Measurements from ENCODE around the gene ISG15. TPM values are rescaled to one million over a fixed set of nuclear protein-coding genes. Genes with fewer than 3 reads are reported as not detected.
"Not testable (repeated sequence)": the region's sequence is repeated elsewhere in the genome, so short reads cannot be mapped to it uniquely, and the experiment has no call there.

Gene ISG15
- total RNA-seq, 1 experiment from 2014 or later, result 63.1 TPM

DNA sequence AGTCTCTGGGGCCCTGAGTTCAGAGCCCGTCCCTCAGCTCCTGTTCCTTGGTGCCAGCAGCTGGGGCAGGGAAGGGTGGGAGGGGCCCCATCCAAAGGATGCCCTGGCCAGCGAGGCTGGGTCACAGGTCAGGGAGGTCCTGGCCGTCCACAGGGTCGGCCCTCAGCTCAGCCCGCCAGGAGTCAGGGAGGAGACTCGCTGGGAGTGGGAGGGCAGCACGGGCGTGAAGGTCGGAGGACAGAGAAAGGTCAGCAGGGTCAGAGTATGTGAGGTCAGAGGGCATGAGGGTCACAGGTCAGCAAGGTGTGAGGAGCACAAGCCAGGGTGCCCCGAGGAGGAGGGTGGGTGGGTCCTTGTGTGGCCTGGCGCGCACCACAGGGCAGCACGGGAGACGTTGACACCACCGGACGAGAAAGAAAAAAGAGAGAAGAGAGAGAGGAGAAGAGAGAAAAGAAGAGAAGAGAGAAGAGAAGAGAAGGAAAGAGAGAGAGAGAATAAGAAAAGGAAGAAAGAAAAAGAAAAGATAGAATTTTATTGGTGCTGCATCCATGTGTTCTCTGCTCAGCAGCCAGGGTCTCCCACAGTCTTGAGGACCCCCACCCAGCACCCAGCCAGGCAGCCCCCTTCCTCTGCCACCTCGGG, 38.5 kb upstream of the ISG15 start:
- intact Hi-C loops (cut with micrococcal nuclease; ENCODE audit: unreplicated experiment), result no loop called here
- H3K27ac Mint-ChIP-seq (ENCODE audit: unreplicated experiment), result no peak overlapping the region
- TF ChIP-seq, protein P1, sequence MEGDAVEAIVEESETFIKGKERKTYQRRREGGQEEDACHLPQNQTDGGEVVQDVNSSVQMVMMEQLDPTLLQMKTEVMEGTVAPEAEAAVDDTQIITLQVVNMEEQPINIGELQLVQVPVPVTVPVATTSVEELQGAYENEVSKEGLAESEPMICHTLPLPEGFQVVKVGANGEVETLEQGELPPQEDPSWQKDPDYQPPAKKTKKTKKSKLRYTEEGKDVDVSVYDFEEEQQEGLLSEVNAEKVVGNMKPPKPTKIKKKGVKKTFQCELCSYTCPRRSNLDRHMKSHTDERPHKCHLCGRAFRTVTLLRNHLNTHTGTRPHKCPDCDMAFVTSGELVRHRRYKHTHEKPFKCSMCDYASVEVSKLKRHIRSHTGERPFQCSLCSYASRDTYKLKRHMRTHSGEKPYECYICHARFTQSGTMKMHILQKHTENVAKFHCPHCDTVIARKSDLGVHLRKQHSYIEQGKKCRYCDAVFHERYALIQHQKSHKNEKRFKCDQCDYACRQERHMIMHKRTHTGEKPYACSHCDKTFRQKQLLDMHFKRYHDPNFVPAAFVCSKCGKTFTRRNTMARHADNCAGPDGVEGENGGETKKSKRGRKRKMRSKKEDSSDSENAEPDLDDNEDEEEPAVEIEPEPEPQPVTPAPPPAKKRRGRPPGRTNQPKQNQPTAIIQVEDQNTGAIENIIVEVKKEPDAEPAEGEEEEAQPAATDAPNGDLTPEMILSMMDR (IDR thresholded peaks at IDR 0.05; ENCODE audit: insufficient read depth in 1 of 2, low read depth in 1 of 2, low read length in 1 of 2, severe bottlenecking in 1 of 2, unreplicated experiment in 1 of 2), result no peak
- Histone ChIP-seq H3K9me3 (no peaks in the 10 kb centered on the region), H3K4me1 (peaks cover 5% of the 10 kb centered on the region; the same call in 1 of the 2 replicates), H3K27me3 (replicated peaks; ENCODE audit: control insufficient read depth, insufficient read depth, low read length) (no peaks in the 10 kb centered on the region), H3K4me3 (ENCODE audit: low read depth, low read length) (no peak overlapping the region), H3K36me3 (ENCODE audit: control insufficient read depth, insufficient read depth, low read length) (no peaks in the 10 kb centered on the region)
- no TSS peak for BruUV-seq (replicated peaks)
- CTCF ChIA-PET, result interaction anchor here (0.7 kb wide), 1 partner anchor 41 kb away, joined by 3 read pairs; no protein-coding TSS in a partner anchor
- H3K4me1 Mint-ChIP-seq (ENCODE audit: low read depth, unreplicated experiment), result peaks cover 11% of the 10 kb centered on the region
- POLR2A ChIA-PET, result no interaction called here
- no peaks in the 10 kb centered on the region for H3K27me3 Mint-ChIP-seq (ENCODE audit: insufficient read depth, unreplicated experiment)
- no peak for DNase-seq
- H3K4me3 Mint-ChIP-seq (ENCODE audit: unreplicated experiment), result peak overlapping the region; percentile 48
- no peaks in the 10 kb centered on the region for H3K9me3 Mint-ChIP-seq (ENCODE audit: unreplicated experiment)
- H3K36me3 Mint-ChIP-seq (ENCODE audit: insufficient read depth, unreplicated experiment), result peaks cover 9% of the 10 kb centered on the region

DNA sequence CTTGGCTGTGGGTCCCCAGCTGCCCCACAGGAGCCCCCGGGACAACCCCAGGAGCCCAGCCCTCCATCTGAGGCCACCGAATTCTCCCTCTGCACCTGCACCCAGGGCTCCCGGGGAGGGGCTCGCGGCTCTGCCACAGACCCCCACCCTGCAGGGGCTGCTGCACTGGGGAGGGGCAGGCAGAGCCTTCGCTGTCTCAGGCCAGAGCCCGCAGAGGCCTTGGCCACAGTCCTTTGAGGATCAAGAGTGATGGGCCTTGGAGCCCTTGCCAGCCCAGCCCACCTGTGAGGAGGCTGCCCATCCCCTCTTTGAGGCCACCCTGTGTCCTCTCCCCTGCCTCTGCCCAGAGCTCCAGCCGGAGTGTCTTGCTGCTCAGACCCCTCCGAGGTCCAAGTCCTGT, 37.9 kb upstream of the ISG15 start:
- no peaks in the 10 kb centered on the region for H3K36me3 ChIP-seq (ENCODE audit: control insufficient read depth, insufficient read depth, low read length)
- no TSS peak for BruUV-seq (replicated peaks)
- H3K27me3 ChIP-seq (replicated peaks; ENCODE audit: control insufficient read depth, insufficient read depth, low read length), result no peaks in the 10 kb centered on the region
- Mint-ChIP-seq H3K36me3 (ENCODE audit: insufficient read depth, unreplicated experiment) (peaks cover 9% of the 10 kb centered on the region), H3K4me3 (ENCODE audit: unreplicated experiment) (peak overlapping the region; percentile 67), H3K27ac (ENCODE audit: unreplicated experiment) (peak overlapping the region; percentile 4), H3K4me1 (ENCODE audit: low read depth, unreplicated experiment) (peaks cover 11% of the 10 kb centered on the region), H3K27me3 (ENCODE audit: insufficient read depth, unreplicated experiment) (no peaks in the 10 kb centered on the region), H3K9me3 (ENCODE audit: unreplicated experiment) (no peaks in the 10 kb centered on the region)
- DNase-seq, result no peak
- peaks cover 5% of the 10 kb centered on the region; the same call in 1 of the 2 replicates for H3K4me1 ChIP-seq
- intact Hi-C loops (cut with micrococcal nuclease; ENCODE audit: unreplicated experiment), result no loop called here
- H3K4me3 ChIP-seq (ENCODE audit: low read depth, low read length), result peak overlapping the region; percentile 48; the same call in 1 of the 2 replicates
- TF ChIP-seq, protein P1 (IDR thresholded peaks at IDR 0.05; ENCODE audit: insufficient read depth in 1 of 2, low read depth in 1 of 2, low read length in 1 of 2, severe bottlenecking in 1 of 2, unreplicated experiment in 1 of 2), result no peak
- ChIA-PET CTCF (interaction anchor here (0.7 to 1.5 kb wide), 2 partner anchors 8 to 42 kb away, joined by 3 to 8 read pairs; partner anchors contain the start of gene PLEKHN1), POLR2A (no interaction called here)
- H3K9me3 ChIP-seq, result no peaks in the 10 kb centered on the region

DNA sequence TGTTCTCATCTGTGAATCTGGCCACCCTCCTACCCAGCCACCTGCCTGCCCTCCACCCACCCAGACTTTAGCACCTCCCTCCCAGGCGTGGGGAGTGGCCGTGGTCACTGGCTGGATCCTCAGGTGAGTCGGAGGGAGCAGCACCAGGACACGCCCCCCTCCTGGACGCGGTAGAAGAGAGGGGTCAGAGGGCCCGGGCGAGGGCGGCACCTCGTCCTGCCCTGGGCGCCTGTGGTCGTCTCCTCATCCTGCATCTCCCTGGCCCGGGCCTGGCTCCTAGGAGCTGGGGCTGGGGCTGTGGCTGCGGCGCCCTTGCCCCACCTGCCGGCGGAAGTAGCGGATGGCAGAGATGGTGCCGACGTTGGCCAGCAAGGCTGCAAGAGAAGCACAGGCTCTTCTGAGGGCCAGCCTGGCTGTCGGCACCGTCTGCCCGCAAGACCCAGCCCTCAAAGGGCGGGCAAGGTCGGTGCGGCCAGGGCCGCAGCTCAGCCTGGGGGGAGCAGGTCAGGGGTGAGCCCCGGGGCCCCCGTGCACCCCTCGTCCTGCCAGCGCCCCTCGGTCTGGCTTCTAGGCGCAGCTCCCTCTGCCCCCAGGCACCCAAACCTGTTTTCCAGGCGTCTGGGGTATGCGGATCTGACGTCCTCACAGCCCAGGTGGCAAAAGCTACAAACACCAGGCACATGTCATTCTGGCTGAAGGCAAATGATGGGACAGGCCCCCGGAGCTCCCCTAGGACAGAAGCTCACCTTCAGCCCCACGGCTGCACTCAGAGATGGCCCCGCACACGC, 37.2 kb upstream of the ISG15 start:
- Mint-ChIP-seq H3K4me3 (ENCODE audit: unreplicated experiment) (peak overlapping the region; percentile 67), H3K27ac (ENCODE audit: unreplicated experiment) (peak overlapping the region; percentile 4), H3K27me3 (ENCODE audit: insufficient read depth, unreplicated experiment) (no peaks in the 10 kb centered on the region), H3K36me3 (ENCODE audit: insufficient read depth, unreplicated experiment) (peaks cover 9% of the 10 kb centered on the region), H3K9me3 (ENCODE audit: unreplicated experiment) (no peaks in the 10 kb centered on the region), H3K4me1 (ENCODE audit: low read depth, unreplicated experiment) (peaks cover 11% of the 10 kb centered on the region)
- no TSS peak for BruUV-seq (replicated peaks)
- Histone ChIP-seq H3K27me3 (replicated peaks; ENCODE audit: control insufficient read depth, insufficient read depth, low read length) (no peaks in the 10 kb centered on the region), H3K36me3 (ENCODE audit: control insufficient read depth, insufficient read depth, low read length) (no peaks in the 10 kb centered on the region), H3K4me1 (peaks cover 5% of the 10 kb centered on the region; the same call in 1 of the 2 replicates), H3K9me3 (no peaks in the 10 kb centered on the region), H3K4me3 (ENCODE audit: low read depth, low read length) (peak overlapping the region; percentile 48)
- CTCF ChIA-PET, result interaction anchor here (0.5 to 1.5 kb wide), 3 partner anchors 9 to 62 kb away, joined by 3 to 8 read pairs (median 5); partner anchors contain the start of gene PLEKHN1
- intact Hi-C loops (cut with micrococcal nuclease; ENCODE audit: unreplicated experiment), result no loop called here
- peak; percentile 82 to 87 for DNase-seq
- TF ChIP-seq, protein P1 (IDR thresholded peaks at IDR 0.05; ENCODE audit: insufficient read depth in 1 of 2, low read depth in 1 of 2, low read length in 1 of 2, severe bottlenecking in 1 of 2, unreplicated experiment in 1 of 2), result peak; percentile 45 to 48
- POLR2A ChIA-PET, result interaction anchor here (0.7 to 0.8 kb wide), 2 partner anchors 9 to 30 kb away, joined by 3 to 4 read pairs; partner anchors contain the start of gene PLEKHN1

DNA sequence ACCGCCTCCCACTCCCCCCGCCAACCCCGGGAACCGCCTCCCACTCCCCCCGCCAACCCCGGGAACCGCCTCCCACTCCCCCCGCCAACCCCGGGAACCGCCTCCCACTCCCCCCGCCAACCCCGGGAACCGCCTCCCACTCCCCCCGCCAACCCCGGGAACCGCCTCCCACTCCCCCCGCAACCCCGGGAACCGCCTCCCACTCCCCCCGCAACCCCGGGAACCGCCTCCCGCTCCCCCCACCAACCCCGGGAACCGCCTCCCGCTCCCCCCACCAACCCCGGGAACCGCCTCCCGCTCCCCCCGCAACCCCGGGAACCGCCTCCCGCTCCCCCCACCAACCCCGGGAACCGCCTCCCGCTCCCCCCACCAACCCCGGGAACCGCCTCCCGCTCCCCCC, 36.5 kb upstream of the ISG15 start:
- H3K4me3 ChIP-seq (ENCODE audit: low read depth, low read length), result peak overlapping the region; percentile 48; the same call in 1 of the 2 replicates
- BruUV-seq (replicated peaks); H3K9me3 ChIP-seq; intact Hi-C loops (cut with micrococcal nuclease; ENCODE audit: unreplicated experiment); H3K36me3 ChIP-seq (ENCODE audit: control insufficient read depth, insufficient read depth, low read length); H3K4me3 Mint-ChIP-seq (ENCODE audit: unreplicated experiment); H3K27me3 Mint-ChIP-seq (ENCODE audit: insufficient read depth, unreplicated experiment); H3K9me3 Mint-ChIP-seq (ENCODE audit: unreplicated experiment); POLR2A ChIA-PET; H3K36me3 Mint-ChIP-seq (ENCODE audit: insufficient read depth, unreplicated experiment); DNase-seq; H3K27ac Mint-ChIP-seq (ENCODE audit: unreplicated experiment); H3K4me1 ChIP-seq; H3K27me3 ChIP-seq (replicated peaks; ENCODE audit: control insufficient read depth, insufficient read depth, low read length): not testable (repeated sequence)
- H3K4me1 Mint-ChIP-seq (ENCODE audit: low read depth, unreplicated experiment), result peaks cover 11% of the 10 kb centered on the region
- CTCF ChIA-PET, result interaction anchor here (1.5 kb wide), 1 partner anchor 10 kb away, joined by 8 read pairs; the partner anchor contains the start of gene PLEKHN1
